ENCODE data around the gene PPM1H.

- TF ChIP-seq, protein P1, sequence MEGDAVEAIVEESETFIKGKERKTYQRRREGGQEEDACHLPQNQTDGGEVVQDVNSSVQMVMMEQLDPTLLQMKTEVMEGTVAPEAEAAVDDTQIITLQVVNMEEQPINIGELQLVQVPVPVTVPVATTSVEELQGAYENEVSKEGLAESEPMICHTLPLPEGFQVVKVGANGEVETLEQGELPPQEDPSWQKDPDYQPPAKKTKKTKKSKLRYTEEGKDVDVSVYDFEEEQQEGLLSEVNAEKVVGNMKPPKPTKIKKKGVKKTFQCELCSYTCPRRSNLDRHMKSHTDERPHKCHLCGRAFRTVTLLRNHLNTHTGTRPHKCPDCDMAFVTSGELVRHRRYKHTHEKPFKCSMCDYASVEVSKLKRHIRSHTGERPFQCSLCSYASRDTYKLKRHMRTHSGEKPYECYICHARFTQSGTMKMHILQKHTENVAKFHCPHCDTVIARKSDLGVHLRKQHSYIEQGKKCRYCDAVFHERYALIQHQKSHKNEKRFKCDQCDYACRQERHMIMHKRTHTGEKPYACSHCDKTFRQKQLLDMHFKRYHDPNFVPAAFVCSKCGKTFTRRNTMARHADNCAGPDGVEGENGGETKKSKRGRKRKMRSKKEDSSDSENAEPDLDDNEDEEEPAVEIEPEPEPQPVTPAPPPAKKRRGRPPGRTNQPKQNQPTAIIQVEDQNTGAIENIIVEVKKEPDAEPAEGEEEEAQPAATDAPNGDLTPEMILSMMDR (IDR thresholded peaks at IDR 0.05), result no peak
- no peak for TF ChIP-seq POLR2A (IDR thresholded peaks at IDR 0.05)
Measured at GRCh38 chr12:62709311-62709710, 225.6 kb downstream of the PPM1H start.

Measured in prostate gland (tissue), 2 donors.